ENCODE data around the gene IDS.

- TF ChIP-seq, protein P1, sequence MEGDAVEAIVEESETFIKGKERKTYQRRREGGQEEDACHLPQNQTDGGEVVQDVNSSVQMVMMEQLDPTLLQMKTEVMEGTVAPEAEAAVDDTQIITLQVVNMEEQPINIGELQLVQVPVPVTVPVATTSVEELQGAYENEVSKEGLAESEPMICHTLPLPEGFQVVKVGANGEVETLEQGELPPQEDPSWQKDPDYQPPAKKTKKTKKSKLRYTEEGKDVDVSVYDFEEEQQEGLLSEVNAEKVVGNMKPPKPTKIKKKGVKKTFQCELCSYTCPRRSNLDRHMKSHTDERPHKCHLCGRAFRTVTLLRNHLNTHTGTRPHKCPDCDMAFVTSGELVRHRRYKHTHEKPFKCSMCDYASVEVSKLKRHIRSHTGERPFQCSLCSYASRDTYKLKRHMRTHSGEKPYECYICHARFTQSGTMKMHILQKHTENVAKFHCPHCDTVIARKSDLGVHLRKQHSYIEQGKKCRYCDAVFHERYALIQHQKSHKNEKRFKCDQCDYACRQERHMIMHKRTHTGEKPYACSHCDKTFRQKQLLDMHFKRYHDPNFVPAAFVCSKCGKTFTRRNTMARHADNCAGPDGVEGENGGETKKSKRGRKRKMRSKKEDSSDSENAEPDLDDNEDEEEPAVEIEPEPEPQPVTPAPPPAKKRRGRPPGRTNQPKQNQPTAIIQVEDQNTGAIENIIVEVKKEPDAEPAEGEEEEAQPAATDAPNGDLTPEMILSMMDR (IDR thresholded peaks at IDR 0.05): no peak
- no peak for TF ChIP-seq POLR2AphosphoS5 (IDR thresholded peaks at IDR 0.05)
These were observed 13.1 kb upstream of the IDS start for GRCh38 chrX:149518236-149518635.

All from sigmoid colon (tissue), 4 donors.